DND-41 (cell line): Measurements from ENCODE around the gene CAPN5.

ENCODE experiments used
- ATAC-seq: fragments of 200-7000 bp; cut with Tn5 transposase; 3 replicates; pipeline ENCODE4 v1.9.1; 2021; ENCODE audit warnings: low read depth; ENCODE audit not compliant: insufficient read depth
- DNase-seq: peaks from one replicate; pipeline ENCODE4 v3.0.0-alpha.2; 2020
- H2AFZ ChIP-seq: 2 replicates; pipeline ENCODE4 v1.6.0; 2012; ENCODE audit warnings: low read depth, low read length
- H3K27ac ChIP-seq: 2 replicates; pipeline ENCODE4 v1.5.1; 2012; ENCODE audit warnings: low read length, inconsistent platforms
- H3K27me3 ChIP-seq: fragments of 200-600 bp; sonication (generic); 2 replicates; pipeline ENCODE4 v1.6.0; 2012; ENCODE audit warnings: low read length, mild to moderate bottlenecking, inconsistent platforms; ENCODE audit not compliant: insufficient read depth, poor library complexity
- H3K36me3 ChIP-seq: 2 replicates; pipeline ENCODE4 v1.5.1; 2012; ENCODE audit warnings: low read length, inconsistent platforms; ENCODE audit not compliant: insufficient read depth
- H3K4me1 ChIP-seq: 2 replicates; pipeline ENCODE4 v1.5.1; 2012; ENCODE audit warnings: mild to moderate bottlenecking, low read length; ENCODE audit not compliant: insufficient read depth
- H3K4me2 ChIP-seq: 2 replicates; pipeline ENCODE4 v1.6.0; 2012; ENCODE audit warnings: mild to moderate bottlenecking, moderate library complexity, low read length, inconsistent platforms; ENCODE audit not compliant: insufficient read depth
- H3K4me3 ChIP-seq, 2 experiments: fragments of 200-600 bp in 1 of 2; shearing (Covaris generic) in 1 of 2; 2 replicates each; pipeline ENCODE4 v1.5.1; 2012 to 2016; ENCODE audit warnings: inconsistent platforms in 2 of 2, low read length in 2 of 2, mild to moderate bottlenecking in 2 of 2, low read depth in 1 of 2, moderate library complexity in 1 of 2
- H3K79me2 ChIP-seq: 2 replicates; pipeline ENCODE4 v1.6.0; 2012; ENCODE audit warnings: low read length, inconsistent platforms; ENCODE audit not compliant: insufficient read depth
- H3K9ac ChIP-seq: 2 replicates; pipeline ENCODE4 v1.6.0; 2012; ENCODE audit warnings: low read depth, mild to moderate bottlenecking, inconsistent platforms, low read length, moderate library complexity
- H3K9me3 ChIP-seq: 2 replicates; pipeline ENCODE4 v1.5.1; 2012; ENCODE audit warnings: low read length, moderate library complexity, mild to moderate bottlenecking, inconsistent platforms; ENCODE audit not compliant: insufficient read depth, severe bottlenecking
- H4K20me1 ChIP-seq: 2 replicates; pipeline ENCODE4 v1.6.0; 2012; ENCODE audit warnings: low read length; ENCODE audit not compliant: insufficient read depth
- CTCF ChIP-seq: IDR thresholded peaks from 2 replicates; pipeline ENCODE4 v1.5.1; 2012; ENCODE audit warnings: borderline replicate concordance, low read length, moderate library complexity, mild to moderate bottlenecking; ENCODE audit not compliant: poor library complexity, severe bottlenecking; ENCODE audit errors: extremely low read depth
- EZH2 ChIP-seq: IDR thresholded peaks from 3 replicates; pipeline ENCODE4 v1.6.1; 2012; ENCODE audit warnings: borderline replicate concordance, low read depth, mild to moderate bottlenecking, moderate library complexity, low read length, inconsistent platforms; ENCODE audit not compliant: severe bottlenecking

The CAPN5 gene

GRCh38 chr11:77170107-77170506 lies 103.3 kb downstream of the CAPN5 start:
- ATAC-seq (no peak), DNase-seq (no peak)
- no peaks in the 10 kb centered on the region; the same call in 1 of the 2 replicates for H4K20me1 ChIP-seq
- H3K4me2 ChIP-seq, result no peak overlapping the region
- no peaks in the 10 kb centered on the region for H3K27me3 ChIP-seq
- no peak overlapping the region for H3K4me3 ChIP-seq
- no peak for TF ChIP-seq CTCF
- H3K27ac ChIP-seq, result no peak overlapping the region
- no peaks in the 10 kb centered on the region for H3K9me3 ChIP-seq
- no peak overlapping the region for H2AFZ ChIP-seq
- no peaks in the 10 kb centered on the region for H3K79me2 ChIP-seq
- no peaks in the 10 kb centered on the region for H3K36me3 ChIP-seq
- H3K4me1 ChIP-seq, result no peaks in the 10 kb centered on the region
- no peak overlapping the region for H3K9ac ChIP-seq

GRCh38 chr11:77171254-77171653 lies 104.5 kb downstream of the CAPN5 start:
- Histone ChIP-seq H3K9me3 (no peaks in the 10 kb centered on the region), H3K4me2 (no peak overlapping the region), H3K4me3 (no peak overlapping the region), H3K36me3 (no peaks in the 10 kb centered on the region), H3K79me2 (no peaks in the 10 kb centered on the region), H2AFZ (no peak overlapping the region), H3K4me1 (no peaks in the 10 kb centered on the region), H4K20me1 (no peaks in the 10 kb centered on the region; the same call in 1 of the 2 replicates), H3K27me3 (no peaks in the 10 kb centered on the region), H3K9ac (no peak overlapping the region), H3K27ac (no peak overlapping the region)
- no peak for ATAC-seq
- TF ChIP-seq EZH2, result no peak
- no peak for TF ChIP-seq CTCF
- no peak for DNase-seq

- no peak for TF ChIP-seq EZH2
- TF ChIP-seq CTCF, result no peak
- Histone ChIP-seq H3K36me3 (no peaks in the 10 kb centered on the region), H4K20me1 (no peaks in the 10 kb centered on the region; the same call in 1 of the 2 replicates), H3K27me3 (no peaks in the 10 kb centered on the region), H3K4me1 (no peaks in the 10 kb centered on the region), H3K79me2 (no peaks in the 10 kb centered on the region), H3K9me3 (no peaks in the 10 kb centered on the region), H3K27ac (no peak overlapping the region), H3K4me3 (no peak overlapping the region), H2AFZ (no peak overlapping the region), H3K4me2 (no peak overlapping the region), H3K9ac (no peak overlapping the region)
- ATAC-seq (no peak), DNase-seq (no peak)
Measured at GRCh38 chr11:77171885-77172665, 105.3 kb downstream of the CAPN5 start.
